Thymus (tissue), 11 donors: ENCODE measurements around the gene FEM1B. TPM values are rescaled to one million over a fixed set of nuclear protein-coding genes. Genes with fewer than 3 reads are reported as not detected.

Experiments used
- DNase-seq, 9 donors: peaks; one replicate each; pipeline ENCODE4 v3.0.0-alpha.2; 2013; ENCODE audit warnings: low spot score in 9 of 9, low read depth in 6 of 9, missing footprints in 1 of 9
- H3K27ac ChIP-seq, 2 donors: one replicate each; pipeline ENCODE4 v1.5.1; 2013; ENCODE audit warnings: control low read depth in 1 of 2, low read depth in 1 of 2, low read length in 1 of 2, mild to moderate bottlenecking in 1 of 2, moderate library complexity in 1 of 2
- H3K27me3 ChIP-seq, 2 donors: one replicate each; pipeline ENCODE4 v1.5.1; 2013; ENCODE audit warnings: low read length in 1 of 2; ENCODE audit not compliant: control insufficient read depth in 2 of 2, insufficient read depth in 1 of 2
- H3K36me3 ChIP-seq, 2 donors: one replicate each; pipeline ENCODE4 v1.5.1; 2013; ENCODE audit warnings: low read length in 1 of 2, mild to moderate bottlenecking in 1 of 2, moderate library complexity in 1 of 2; ENCODE audit not compliant: control insufficient read depth in 2 of 2, insufficient read depth in 2 of 2
- H3K4me1 ChIP-seq, 2 donors: one replicate each; pipeline ENCODE4 v1.5.1; 2013; ENCODE audit warnings: low read length in 2 of 2; ENCODE audit not compliant: control insufficient read depth in 2 of 2, insufficient read depth in 2 of 2
- H3K4me3 ChIP-seq, 2 donors: one replicate each; pipeline ENCODE4 v1.5.1; 2013; ENCODE audit warnings: low read length in 2 of 2, control low read depth in 1 of 2, mild to moderate bottlenecking in 1 of 2
- H3K9me3 ChIP-seq, 2 donors: one replicate each; pipeline ENCODE4 v1.5.1; 2013; ENCODE audit warnings: low read length in 1 of 2, mild to moderate bottlenecking in 1 of 2; ENCODE audit not compliant: control insufficient read depth in 2 of 2, insufficient read depth in 1 of 2
- WGBS: extraction: QIAGEN DNeasy Blood & Tissue Kit; methylation state at CpG from one replicate; pipeline ENCODE4 v1.1.7; 2013; 5-methylcytosine and 5-hydroxymethylcytosine counted together
- polyA plus RNA-seq: library from polyadenylated mRNA; stranded (reverse); fragments of 200-250 nt; gene quantifications from one replicate; pipeline ENCODE4 v1.2.3, GENCODE V29; 2013
- total RNA-seq: library from RNA; stranded (reverse); fragments of 120-200 nt; gene quantifications from one replicate; pipeline ENCODE4 v1.2.4, GENCODE V29; 2013
- donor health status: healthy.

FEM1B gene
- total and polyA plus RNA-seq, 2 donors = 19.5 to 29.6 TPM

DNA sequence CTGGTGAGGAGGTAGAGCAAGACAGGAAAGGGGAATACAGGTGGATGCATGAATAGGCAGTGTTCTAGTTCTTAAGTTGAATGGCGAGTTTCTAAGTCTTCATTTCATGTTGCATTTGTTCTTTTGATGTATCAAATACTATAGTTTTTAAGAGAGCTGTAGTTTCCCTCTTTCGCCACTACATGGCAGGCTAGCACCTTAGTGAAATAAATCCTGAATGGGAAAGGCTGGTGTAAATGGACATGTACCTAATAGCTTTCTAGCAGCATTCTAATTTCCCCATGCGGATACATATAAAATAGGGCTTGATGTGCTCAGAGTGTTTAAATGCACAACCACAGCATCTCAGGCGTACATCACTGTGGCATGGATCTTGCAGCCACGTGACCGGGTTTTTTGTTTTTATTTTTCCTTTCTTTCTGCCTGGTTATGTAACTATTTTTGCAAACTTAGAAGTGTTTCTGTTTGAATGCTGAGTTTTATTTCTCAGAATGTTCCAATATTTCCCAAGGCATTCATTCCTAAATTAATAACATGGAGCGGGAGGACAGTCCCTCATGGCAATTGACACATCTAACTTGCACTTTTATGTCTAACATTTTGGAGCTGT lies 24.5 kb upstream of the FEM1B start:
- H3K27ac ChIP-seq = no peak overlapping the region
- peak in 7 of 9 donors; percentile 55 to 87 (median 62) for DNase-seq

GRCh38 chr15:68256675-68257450 lies 20.7 kb upstream of the FEM1B start:
- 17% methylated on average over 57 of the region's 57 CpGs for WGBS
- peak; percentile 46 to 91 (median 76) for DNase-seq
- Histone ChIP-seq H3K4me1 (peaks cover 6 to 8% of the 10 kb centered on the region in 2 donors), H3K4me3 (peak overlapping the region; percentile 55 to 58), H3K27ac (peak overlapping the region; percentile 65 to 80), H3K9me3 (no peaks in the 10 kb centered on the region), H3K36me3 (no peaks in the 10 kb centered on the region), H3K27me3 (peaks cover 4 to 6% of the 10 kb centered on the region in 2 donors)

More for the DNA sequence above, 24.5 kb upstream of the FEM1B start:
- 56% methylated on average over 7 of the region's 7 CpGs for WGBS
- no peaks in the 10 kb centered on the region for H3K9me3 ChIP-seq
- H3K27me3 ChIP-seq = peaks cover 4 to 6% of the 10 kb centered on the region in 2 donors
- peaks cover 6 to 8% of the 10 kb centered on the region in 2 donors for H3K4me1 ChIP-seq
- H3K4me3 ChIP-seq = no peak overlapping the region
- H3K36me3 ChIP-seq = no peaks in the 10 kb centered on the region

DNA sequence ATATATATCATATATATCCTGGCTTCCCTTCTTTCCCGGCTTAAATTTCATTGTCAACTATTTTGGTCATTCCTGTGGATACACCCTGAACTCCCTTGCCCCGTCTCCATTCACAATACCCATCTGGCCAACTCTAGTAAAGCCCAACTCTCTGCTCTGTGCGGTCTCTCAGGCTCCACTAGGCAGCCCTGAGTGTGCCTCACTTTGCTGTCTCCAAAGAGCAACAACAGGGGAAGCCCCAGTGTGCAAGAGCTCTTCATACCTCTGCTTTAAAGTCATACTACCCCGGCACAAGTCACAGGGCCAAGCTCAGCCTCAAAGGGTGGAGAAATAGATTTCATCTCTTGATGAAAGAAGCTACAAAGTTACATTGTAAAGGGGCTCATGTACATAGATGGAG lies 18.9 kb upstream of the FEM1B start:
- Histone ChIP-seq H3K27me3 (peaks cover 4 to 6% of the 10 kb centered on the region in 2 donors), H3K4me3 (no peak overlapping the region), H3K27ac (no peak overlapping the region), H3K36me3 (no peaks in the 10 kb centered on the region), H3K4me1 (peaks cover 6 to 8% of the 10 kb centered on the region in 2 donors), H3K9me3 (no peaks in the 10 kb centered on the region)
- 89% methylated on average over 4 of the region's 4 CpGs for WGBS
- DNase-seq = peak in 2 of 9 donors; percentile 24 to 39

DNA sequence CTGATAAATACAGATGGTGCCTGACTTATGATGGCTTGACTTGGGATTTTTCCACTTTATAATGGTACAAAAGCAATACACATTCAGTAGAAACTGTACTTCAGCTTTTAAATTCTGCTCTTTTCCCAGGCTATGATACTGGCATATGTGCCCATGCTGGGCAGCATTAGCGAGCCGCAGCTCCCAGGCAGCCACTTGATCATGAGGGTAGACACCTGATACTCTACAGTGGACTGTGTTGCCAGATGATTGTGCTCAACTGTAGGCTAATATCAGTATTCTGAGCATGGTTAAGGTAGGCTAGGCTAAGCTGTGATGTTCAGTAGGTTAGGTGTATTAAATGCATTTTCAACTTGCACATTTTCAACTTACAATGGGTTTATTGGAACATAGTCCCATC lies 17.7 kb upstream of the FEM1B start:
- no peak overlapping the region for H3K27ac ChIP-seq
- H3K36me3 ChIP-seq = no peaks in the 10 kb centered on the region
- no peak overlapping the region for H3K4me3 ChIP-seq
- DNase-seq = no peak
- peaks cover 6 to 8% of the 10 kb centered on the region in 2 donors for H3K4me1 ChIP-seq
- H3K27me3 ChIP-seq = peaks cover 4 to 8% of the 10 kb centered on the region in 2 donors
- 96% methylated on average over 2 of the region's 2 CpGs for WGBS
- no peaks in the 10 kb centered on the region for H3K9me3 ChIP-seq

- no peak overlapping the region for H3K4me3 ChIP-seq
- no peaks in the 10 kb centered on the region for H3K36me3 ChIP-seq
- WGBS = 96% methylated on average over 3 of the region's 3 CpGs
- no peaks in the 10 kb centered on the region for H3K9me3 ChIP-seq
- H3K27ac ChIP-seq = no peak overlapping the region
- peaks cover 6 to 8% of the 10 kb centered on the region in 2 donors for H3K4me1 ChIP-seq
- DNase-seq = no peak
- H3K27me3 ChIP-seq = peaks cover 4 to 8% of the 10 kb centered on the region in 2 donors
These were observed 16.3 kb upstream of the FEM1B start for GRCh38 chr15:68261241-68261640.

DNA sequence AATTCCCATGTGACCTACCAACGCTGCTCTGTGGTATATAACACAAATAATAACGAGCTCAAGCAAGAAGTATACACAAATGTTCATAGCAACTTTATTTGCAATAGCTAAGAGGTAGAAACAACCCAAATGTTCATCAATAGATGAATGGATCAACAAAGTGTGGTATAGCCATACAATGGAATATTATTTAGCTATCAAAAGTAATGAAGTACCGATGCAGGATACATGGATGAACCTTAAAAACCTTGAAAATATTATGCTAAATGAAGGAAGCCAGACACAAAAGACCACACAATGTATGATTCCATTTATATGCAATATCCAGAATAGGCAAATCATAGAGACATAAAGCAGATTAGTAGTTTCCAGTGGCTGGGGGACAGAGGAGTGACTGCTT lies 15.6 kb upstream of the FEM1B start:
- DNase-seq = no peak
- Histone ChIP-seq H3K4me3 (no peak overlapping the region), H3K4me1 (peaks cover 2 to 3% of the 10 kb centered on the region in 2 donors), H3K27me3 (peaks cover 0 to 2% of the 10 kb centered on the region in 2 donors), H3K9me3 (no peaks in the 10 kb centered on the region), H3K36me3 (no peaks in the 10 kb centered on the region), H3K27ac (no peak overlapping the region)
- WGBS = 98% methylated on average over 3 of the region's 3 CpGs

DNA sequence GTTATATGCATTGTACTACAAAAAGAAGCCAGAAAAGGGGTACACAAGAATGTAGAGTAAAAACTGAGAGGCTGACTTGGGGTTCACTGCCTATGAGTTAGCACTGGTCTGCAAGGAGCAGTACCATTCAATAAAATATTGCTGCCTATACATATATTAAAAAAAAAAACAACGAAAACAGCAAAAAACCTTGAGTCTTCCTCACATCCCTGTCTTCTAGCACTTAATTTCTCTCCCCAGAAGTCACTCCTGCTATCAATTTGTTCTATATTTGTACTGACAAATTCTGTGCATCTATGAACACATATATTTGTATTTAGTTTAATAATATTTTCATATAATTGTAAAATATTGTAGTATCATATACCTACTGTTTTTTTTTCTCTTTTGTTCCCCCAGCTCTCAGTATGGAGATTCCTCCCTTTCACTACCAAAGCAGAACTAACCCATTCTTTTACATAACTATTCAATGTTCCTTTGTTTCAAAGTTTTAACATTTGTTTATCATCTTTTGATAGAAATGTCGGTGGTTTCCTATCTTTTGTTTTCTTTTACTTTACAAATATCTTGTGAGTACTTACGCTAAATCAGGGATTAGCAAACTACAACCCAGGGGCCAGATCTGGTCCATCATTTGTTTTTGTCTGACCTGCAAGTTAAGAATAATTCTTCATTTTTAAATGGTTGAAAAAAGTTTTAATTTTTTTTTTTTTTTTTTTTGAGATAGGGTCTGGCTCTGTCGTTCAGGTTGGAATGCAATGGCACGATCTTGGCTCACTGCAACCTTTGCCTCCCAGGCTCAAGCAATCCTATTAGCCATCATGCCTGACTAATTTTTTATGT lies 14.8 kb upstream of the FEM1B start:
- Histone ChIP-seq H3K9me3 (no peaks in the 10 kb centered on the region), H3K27me3 (peaks cover 2 to 4% of the 10 kb centered on the region in 2 donors), H3K36me3 (no peaks in the 10 kb centered on the region), H3K27ac (no peak overlapping the region), H3K4me3 (no peak overlapping the region), H3K4me1 (no peaks in the 10 kb centered on the region)
- no peak for DNase-seq
- WGBS = 86% methylated on average over 5 of the region's 5 CpGs

DNA sequence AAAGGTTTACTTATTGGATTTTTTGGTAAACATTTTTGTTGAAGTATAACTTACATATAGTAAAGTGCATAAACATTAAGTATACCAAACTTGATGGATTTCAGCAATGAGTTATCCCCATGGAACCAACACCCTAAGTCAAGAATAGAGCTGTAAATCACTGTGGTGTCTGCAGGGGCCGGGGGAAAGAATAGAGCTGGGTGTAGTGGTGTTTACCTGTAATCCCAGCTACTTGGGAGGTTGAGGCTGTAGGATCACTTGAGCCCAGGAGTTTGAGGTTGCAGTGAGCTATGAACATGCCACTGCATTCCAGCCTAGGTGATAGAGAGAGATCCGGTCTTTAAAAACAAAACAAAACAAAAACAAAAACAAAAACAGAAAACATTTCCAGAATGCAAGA lies 13.3 kb upstream of the FEM1B start:
- Histone ChIP-seq H3K4me3 (no peak overlapping the region), H3K27ac (no peak overlapping the region), H3K9me3 (no peaks in the 10 kb centered on the region), H3K36me3 (no peaks in the 10 kb centered on the region), H3K27me3 (peaks cover 2 to 4% of the 10 kb centered on the region in 2 donors), H3K4me1 (no peaks in the 10 kb centered on the region)
- 84% methylated on average over 2 of the region's 2 CpGs for WGBS
- DNase-seq = no peak

DNA sequence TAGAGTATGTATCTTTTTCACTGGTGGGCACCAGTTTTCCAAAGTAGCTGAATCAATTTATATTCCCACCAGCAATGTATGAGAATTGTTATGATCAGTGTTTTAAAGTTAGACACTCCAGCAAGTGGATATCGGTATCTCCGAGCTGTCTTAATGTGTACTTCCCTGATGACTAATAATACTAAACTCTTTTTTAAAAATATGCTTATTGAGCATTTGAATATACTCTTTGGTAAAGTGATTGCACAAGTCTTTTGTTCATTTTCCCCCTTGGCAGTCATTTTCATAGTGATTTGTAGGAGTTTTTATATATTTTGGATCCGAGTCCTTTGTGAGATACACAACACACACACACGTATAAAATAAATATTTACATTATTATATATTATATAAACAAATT lies 12.5 kb upstream of the FEM1B start:
- no peak overlapping the region for H3K4me3 ChIP-seq
- 98% methylated on average over 4 of the region's 4 CpGs for WGBS
- H3K36me3 ChIP-seq = no peaks in the 10 kb centered on the region
- no peaks in the 10 kb centered on the region for H3K4me1 ChIP-seq
- no peak overlapping the region for H3K27ac ChIP-seq
- DNase-seq = no peak
- H3K9me3 ChIP-seq = no peaks in the 10 kb centered on the region
- H3K27me3 ChIP-seq = peaks cover 2 to 4% of the 10 kb centered on the region in 2 donors
